Uterus (tissue), 2 donors: ENCODE data around the gene COL4A2.

ENCODE experiments used
- POLR2A ChIP-seq, 2 donors: fragments of 450-650 bp; IDR thresholded peaks; one replicate each; pipeline ENCODE4 v1.6.1; 2016; ENCODE audit warnings: antibody characterized with exemption in 2 of 2, mild to moderate bottlenecking in 1 of 2, moderate library complexity in 1 of 2
- TF ChIP-seq, protein P1 (sequence below), 4 experiments: fragments of 200-600 bp in 2 of 4; fragments of 450-650 bp in 2 of 4; sonication (generic) in 2 of 4; IDR thresholded peaks; one replicate each; pipeline ENCODE4 v1.5.1; 2016 to 2019; ENCODE audit warnings: antibody characterized with exemption in 4 of 4, mild to moderate bottlenecking in 2 of 4, moderate library complexity in 1 of 4

DNA sequence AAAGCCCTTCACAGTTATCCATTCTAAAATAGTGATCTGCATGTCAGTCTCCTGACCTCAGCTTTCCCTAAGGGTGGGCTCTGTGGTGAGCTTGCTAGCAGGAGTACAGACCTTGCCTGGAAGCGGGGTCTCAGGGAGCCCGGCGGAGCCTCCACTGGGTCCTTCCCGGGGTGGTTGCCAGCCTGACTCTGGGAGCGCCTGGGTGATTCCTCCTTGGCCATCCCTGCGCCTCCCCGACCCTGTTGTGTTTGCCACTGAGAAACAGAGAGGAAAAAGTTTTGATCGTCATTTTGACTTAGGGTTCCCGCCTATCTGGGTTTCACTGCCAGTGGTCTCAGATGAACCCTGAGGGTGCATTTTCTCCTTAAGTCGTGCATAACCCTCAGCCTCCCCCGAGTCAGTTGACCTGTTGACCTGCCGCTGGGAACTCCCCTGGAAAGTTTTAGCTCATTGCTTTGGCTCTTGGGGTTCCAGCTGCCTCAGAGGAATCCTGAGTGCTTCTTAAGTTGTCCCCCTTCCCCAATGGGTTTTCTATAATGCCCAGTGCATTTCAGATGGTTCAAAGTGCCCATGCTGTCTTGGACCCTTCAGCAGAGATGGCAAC is 136.6 kb downstream of the COL4A2 start:
- TF ChIP-seq, protein P1, sequence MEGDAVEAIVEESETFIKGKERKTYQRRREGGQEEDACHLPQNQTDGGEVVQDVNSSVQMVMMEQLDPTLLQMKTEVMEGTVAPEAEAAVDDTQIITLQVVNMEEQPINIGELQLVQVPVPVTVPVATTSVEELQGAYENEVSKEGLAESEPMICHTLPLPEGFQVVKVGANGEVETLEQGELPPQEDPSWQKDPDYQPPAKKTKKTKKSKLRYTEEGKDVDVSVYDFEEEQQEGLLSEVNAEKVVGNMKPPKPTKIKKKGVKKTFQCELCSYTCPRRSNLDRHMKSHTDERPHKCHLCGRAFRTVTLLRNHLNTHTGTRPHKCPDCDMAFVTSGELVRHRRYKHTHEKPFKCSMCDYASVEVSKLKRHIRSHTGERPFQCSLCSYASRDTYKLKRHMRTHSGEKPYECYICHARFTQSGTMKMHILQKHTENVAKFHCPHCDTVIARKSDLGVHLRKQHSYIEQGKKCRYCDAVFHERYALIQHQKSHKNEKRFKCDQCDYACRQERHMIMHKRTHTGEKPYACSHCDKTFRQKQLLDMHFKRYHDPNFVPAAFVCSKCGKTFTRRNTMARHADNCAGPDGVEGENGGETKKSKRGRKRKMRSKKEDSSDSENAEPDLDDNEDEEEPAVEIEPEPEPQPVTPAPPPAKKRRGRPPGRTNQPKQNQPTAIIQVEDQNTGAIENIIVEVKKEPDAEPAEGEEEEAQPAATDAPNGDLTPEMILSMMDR (IDR thresholded peaks at IDR 0.05), result no peak
- TF ChIP-seq POLR2A (IDR thresholded peaks at IDR 0.05), result no peak
